CD1c-positive myeloid dendritic cell (primary cell): ENCODE data around the gene AVPI1.
"Not testable (repeated sequence)": the region's sequence is repeated elsewhere in the genome, so short reads cannot be mapped to it uniquely, and the experiment has no call there.

Source experiments
- DNase-seq: peaks from one replicate; pipeline ENCODE4 v3.0.0-alpha.2; 2016; ENCODE audit errors: extremely low spot score

Gene AVPI1

GRCh38 chr10:97640868-97641811, 45.9 kb downstream of the AVPI1 start:
- DNase-seq = peak; percentile 76

GRCh38 chr10:97640174-97640867, 46.7 kb downstream of the AVPI1 start, which contains the start of gene PI4K2A:
Gene PI4K2A (plus strand): TSS chr10:97640671. CDS start chr10:97640743, 72 bp downstream.
- peak; percentile 100 for DNase-seq

- DNase-seq = not testable (repeated sequence)
Observed at GRCh38 chr10:97639090-97639489, 48.0 kb downstream of the AVPI1 start.

- DNase-seq = no peak
Observed at GRCh38 chr10:97635577-97635976, 51.5 kb downstream of the AVPI1 start.

GRCh38 chr10:97633921-97634320, 53.1 kb downstream of the AVPI1 start:
- DNase-seq = no peak

- peak; percentile 95 for DNase-seq
Observed at GRCh38 chr10:97632949-97633884, 53.8 kb downstream of the AVPI1 start, which contains the start of gene MORN4. Gene MORN4 (minus strand): TSS chr10:97633500. CDS start chr10:97619653, 13,847 bp downstream.

- DNase-seq = no peak
Observed at GRCh38 chr10:97631098-97631497, 55.9 kb downstream of the AVPI1 start.

- DNase-seq = no peak
Observed at GRCh38 chr10:97629289-97629688, 57.8 kb downstream of the AVPI1 start.

GRCh38 chr10:97628228-97628627, 58.8 kb downstream of the AVPI1 start:
- no peak for DNase-seq

- no peak for DNase-seq
Observed at GRCh38 chr10:97627731-97628130, 59.3 kb downstream of the AVPI1 start.
